ENCODE data around the gene PSMA2.

DNA sequence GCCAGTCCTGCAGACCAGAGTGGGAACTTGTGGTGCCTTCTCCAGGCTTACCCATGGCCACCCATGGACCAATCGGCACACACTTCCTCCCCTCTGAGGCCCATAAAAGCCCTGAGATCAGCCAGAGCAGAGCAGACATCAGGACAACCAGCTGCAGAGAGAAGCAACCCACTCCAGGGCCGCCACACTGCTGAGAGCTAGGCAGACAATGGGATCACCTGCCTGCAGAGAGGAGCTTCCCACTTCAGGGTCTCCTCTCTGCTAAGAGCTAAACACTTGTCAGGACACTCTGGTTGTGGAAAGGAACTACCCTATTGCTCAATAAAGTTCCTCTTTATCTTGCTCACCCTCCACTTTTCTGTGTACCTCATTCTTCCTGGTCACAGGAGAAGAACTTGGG is 54.1 kb downstream of the PSMA2 start:
- TF ChIP-seq JUND (IDR thresholded peaks at IDR 0.05): no peak
- TF ChIP-seq, protein P1, sequence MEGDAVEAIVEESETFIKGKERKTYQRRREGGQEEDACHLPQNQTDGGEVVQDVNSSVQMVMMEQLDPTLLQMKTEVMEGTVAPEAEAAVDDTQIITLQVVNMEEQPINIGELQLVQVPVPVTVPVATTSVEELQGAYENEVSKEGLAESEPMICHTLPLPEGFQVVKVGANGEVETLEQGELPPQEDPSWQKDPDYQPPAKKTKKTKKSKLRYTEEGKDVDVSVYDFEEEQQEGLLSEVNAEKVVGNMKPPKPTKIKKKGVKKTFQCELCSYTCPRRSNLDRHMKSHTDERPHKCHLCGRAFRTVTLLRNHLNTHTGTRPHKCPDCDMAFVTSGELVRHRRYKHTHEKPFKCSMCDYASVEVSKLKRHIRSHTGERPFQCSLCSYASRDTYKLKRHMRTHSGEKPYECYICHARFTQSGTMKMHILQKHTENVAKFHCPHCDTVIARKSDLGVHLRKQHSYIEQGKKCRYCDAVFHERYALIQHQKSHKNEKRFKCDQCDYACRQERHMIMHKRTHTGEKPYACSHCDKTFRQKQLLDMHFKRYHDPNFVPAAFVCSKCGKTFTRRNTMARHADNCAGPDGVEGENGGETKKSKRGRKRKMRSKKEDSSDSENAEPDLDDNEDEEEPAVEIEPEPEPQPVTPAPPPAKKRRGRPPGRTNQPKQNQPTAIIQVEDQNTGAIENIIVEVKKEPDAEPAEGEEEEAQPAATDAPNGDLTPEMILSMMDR (IDR thresholded peaks at IDR 0.05; ENCODE audit: low read depth, low read length, missing input control): no peak
- no peak for TF ChIP-seq TAF1 (conservative IDR thresholded peaks at IDR 0.05)
- no peak for TF ChIP-seq HNF4G (IDR thresholded peaks at IDR 0.05)
- TF ChIP-seq, protein P2, sequence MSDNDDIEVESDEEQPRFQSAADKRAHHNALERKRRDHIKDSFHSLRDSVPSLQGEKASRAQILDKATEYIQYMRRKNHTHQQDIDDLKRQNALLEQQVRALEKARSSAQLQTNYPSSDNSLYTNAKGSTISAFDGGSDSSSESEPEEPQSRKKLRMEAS (IDR thresholded peaks at IDR 0.05): no peak
- TF ChIP-seq, protein P3, sequence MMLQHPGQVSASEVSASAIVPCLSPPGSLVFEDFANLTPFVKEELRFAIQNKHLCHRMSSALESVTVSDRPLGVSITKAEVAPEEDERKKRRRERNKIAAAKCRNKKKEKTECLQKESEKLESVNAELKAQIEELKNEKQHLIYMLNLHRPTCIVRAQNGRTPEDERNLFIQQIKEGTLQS (IDR thresholded peaks at IDR 0.05): no peak
- TF ChIP-seq RAD21 (IDR thresholded peaks at IDR 0.05): no peak
- TF ChIP-seq EGR1 (IDR thresholded peaks at IDR 0.05; ENCODE audit: low read depth in 2 of 2): no peak
